Spleen (tissue), 11 donors: ENCODE data around the gene CHMP2B. TPM values are rescaled to one million over a fixed set of nuclear protein-coding genes. Genes with fewer than 3 reads are reported as not detected.

Experiments
- DNase-seq: peaks from one replicate; pipeline ENCODE4 v3.0.0-alpha.2; 2020
- H3K27ac ChIP-seq, 8 donors: fragments of 200-600 bp; sonication (generic) in 7 of 8; 1 replicate in 4 of 8; 2 replicates in 4 of 8; pipeline versions ENCODE4 v1.5.0 to v1.8.0; 2016 to 2021; ENCODE audit warnings: inconsistent platforms in 4 of 8, mild to moderate bottlenecking in 4 of 8, moderate library complexity in 1 of 8
- H3K27me3 ChIP-seq, 7 donors: fragments of 200-600 bp; sonication (generic) in 6 of 7; replicated peaks in 1 of 7; 1 replicate in 4 of 7; 2 replicates in 3 of 7; pipeline versions ENCODE4 v1.5.0 to v1.8.0; 2016 to 2021; ENCODE audit warnings: inconsistent platforms in 3 of 7, mild to moderate bottlenecking in 1 of 7
- H3K36me3 ChIP-seq, 6 donors: fragments of 200-600 bp; sonication (generic) in 5 of 6; 1 replicate in 4 of 6; 2 replicates in 2 of 6; pipeline versions ENCODE4 v1.5.0 to v1.8.0; 2016 to 2021; ENCODE audit warnings: inconsistent platforms in 2 of 6
- H3K4me1 ChIP-seq, 6 donors: fragments of 200-600 bp; sonication (generic) in 5 of 6; 1 replicate in 3 of 6; 2 replicates in 3 of 6; pipeline versions ENCODE4 v1.5.0 to v1.8.0; 2016 to 2021; ENCODE audit warnings: inconsistent platforms in 3 of 6
- H3K4me3 ChIP-seq, 8 donors: fragments of 200-600 bp; sonication (generic) in 7 of 8; 1 replicate in 4 of 8; 2 replicates in 4 of 8; pipeline versions ENCODE4 v1.5.0 to v1.8.0; 2016 to 2021; ENCODE audit warnings: inconsistent platforms in 4 of 8, mild to moderate bottlenecking in 4 of 8, moderate library complexity in 2 of 8
- H3K9me3 ChIP-seq, 8 donors: fragments of 200-600 bp; sonication (generic) in 7 of 8; 1 replicate in 4 of 8; 2 replicates in 4 of 8; pipeline versions ENCODE4 v1.5.0 to v1.8.0; 2016 to 2021; ENCODE audit warnings: inconsistent platforms in 4 of 8
- CTCF ChIP-seq, 11 experiments: fragments of 200-600 bp in 7 of 11; fragments of 450-650 bp in 4 of 11; sonication (generic) in 4 of 11; IDR thresholded peaks in 8 of 11; conservative IDR thresholded peaks in 3 of 11; 1 replicate in 7 of 11; 2 replicates in 4 of 11; pipeline versions ENCODE4 v1.4.0 to v1.8.0; 2016 to 2021; ENCODE audit warnings: antibody characterized with exemption in 11 of 11, inconsistent platforms in 4 of 11, mild to moderate bottlenecking in 1 of 11
- POLR2A ChIP-seq, 3 donors: fragments of 450-650 bp; IDR thresholded peaks; one replicate each; pipeline ENCODE4 v1.5.1; 2017; ENCODE audit warnings: antibody characterized with exemption in 3 of 3, mild to moderate bottlenecking in 1 of 3
- POLR2AphosphoS5 ChIP-seq, 3 donors: sonication (generic); formaldehyde crosslinking; IDR thresholded peaks; one replicate each; pipeline ENCODE4 v1.5.1; 2017; ENCODE audit warnings: antibody characterized with exemption in 3 of 3
- WGBS, 5 donors: extraction: QIAGEN DNeasy Blood & Tissue Kit in 3 of 5; methylation state at CpG; one replicate each; pipeline versions ENCODE4 v1.1.5 to v1.1.7; 2013 to 2018; 5-methylcytosine and 5-hydroxymethylcytosine counted together
- intact Hi-C: fragments of 100-400 bp; cut with DNase I; formaldehyde crosslinking; loops from one replicate; pipeline ENCODE4 v1.15.0; 2023; ENCODE audit warnings: low total_unique reads
- polyA plus RNA-seq, 3 donors: library from polyadenylated mRNA; stranded (reverse); fragments of 200-250 nt; gene quantifications; one replicate each; pipeline ENCODE4 v1.2.1, GENCODE V29; 2013
- total RNA-seq, 7 donors: library from RNA; depleted of rRNA in 3 of 7; stranded (reverse); fragments of >200 nt in 3 of 7; fragmentation: NEBNext Ultra II Directional in 4 of 7; extraction: Animal tissue kit (Norgen Biotek cat#: 25700) in 4 of 7; gene quantifications; one replicate each; pipeline versions ENCODE4 v1.1.0 to v1.2.1, GENCODE V29; 2016 to 2021
- donor health status: healthy with polysubstance abuse.
- donor health status: DM: no; HTN: no; CAD: no; lungs with moderate emphysema.
- donor health status: DM: no; HTN: no; CAD: no.
- donor health status: Bipolar disorder and iron deficiency.
- donor health status: healthy.
- donor health status: DM: no; HTN: no; CAD: no.
- donor health status: DM: yes; HTN: yes; CAD: no.

Gene CHMP2B
- total and polyA plus RNA-seq, 10 donors = 14.7 to 39.2 (median 31.6) TPM

GRCh38 chr3:87272718-87273341, 45.7 kb downstream of the CHMP2B start:
- intact Hi-C loops = no loop called here
- TF ChIP-seq POLR2A (IDR thresholded peaks at IDR 0.05) (no peak), POLR2AphosphoS5 (IDR thresholded peaks at IDR 0.05) (no peak), CTCF (IDR thresholded peaks at IDR 0.05 in 8 of 11, conservative IDR thresholded peaks at IDR 0.05 in 3 of 11) (no peak)
- H3K4me3 ChIP-seq = no peak overlapping the region
- H3K4me1 ChIP-seq = peaks cover 0 to 41% (median 16%) of the 10 kb centered on the region in 6 donors
- no peaks in the 10 kb centered on the region for H3K9me3 ChIP-seq
- no peak for DNase-seq
- 52 to 71% (median 66%) methylated on average over 4 of the region's 4 CpGs for WGBS, 5 donors
- no peaks in the 10 kb centered on the region for H3K27me3 ChIP-seq
- no peaks in the 10 kb centered on the region for H3K36me3 ChIP-seq
- no peak overlapping the region for H3K27ac ChIP-seq

GRCh38 chr3:87276484-87276883, 49.4 kb downstream of the CHMP2B start, which contains the start of gene POU1F1:
Gene POU1F1 (minus strand): TSS chr3:87276584. CDS start chr3:87276462, 122 bp downstream.
- 84 to 97% (median 89%) methylated on average over 6 of the region's 6 CpGs for WGBS, 5 donors
- TF ChIP-seq CTCF (IDR thresholded peaks at IDR 0.05 in 8 of 11, conservative IDR thresholded peaks at IDR 0.05 in 3 of 11) = no peak
- no peak for TF ChIP-seq POLR2AphosphoS5 (IDR thresholded peaks at IDR 0.05)
- TF ChIP-seq POLR2A (IDR thresholded peaks at IDR 0.05) = no peak
- Histone ChIP-seq H3K4me3 (no peak within 1 kb of the TSS), H3K4me1 (peaks cover 0 to 18% (median 4%) of the 10 kb centered on the region in 6 donors), H3K27ac (no peak within 1 kb of the TSS), H3K27me3 (no peaks in the 10 kb centered on the region), H3K9me3 (no peaks in the 10 kb centered on the region), H3K36me3 (no peaks in the 10 kb centered on the region)
- DNase-seq = no peak
- intact Hi-C loops = no loop called here

- Histone ChIP-seq H3K4me1 (no peaks in the 10 kb centered on the region), H3K36me3 (no peaks in the 10 kb centered on the region), H3K27me3 (no peaks in the 10 kb centered on the region), H3K4me3 (no peak overlapping the region), H3K27ac (no peak overlapping the region), H3K9me3 (no peaks in the 10 kb centered on the region)
- 57 to 82% (median 67%) methylated on average over 1 of the region's 1 CpG for WGBS, 5 donors
- no peak for TF ChIP-seq CTCF (IDR thresholded peaks at IDR 0.05 in 8 of 11, conservative IDR thresholded peaks at IDR 0.05 in 3 of 11)
- TF ChIP-seq POLR2A (IDR thresholded peaks at IDR 0.05) = no peak
- no peak for TF ChIP-seq POLR2AphosphoS5 (IDR thresholded peaks at IDR 0.05)
- no peak for DNase-seq
- intact Hi-C loops = no loop called here
Measured at GRCh38 chr3:87287011-87287410, 59.9 kb downstream of the CHMP2B start.

GRCh38 chr3:87288446-87288845, 61.3 kb downstream of the CHMP2B start:
- no peaks in the 10 kb centered on the region for H3K36me3 ChIP-seq
- no peak for DNase-seq
- H3K27me3 ChIP-seq = no peaks in the 10 kb centered on the region
- H3K4me1 ChIP-seq = no peaks in the 10 kb centered on the region
- no peak overlapping the region for H3K4me3 ChIP-seq
- no peak for TF ChIP-seq CTCF (IDR thresholded peaks at IDR 0.05 in 8 of 11, conservative IDR thresholded peaks at IDR 0.05 in 3 of 11)
- TF ChIP-seq POLR2AphosphoS5 (IDR thresholded peaks at IDR 0.05) = no peak
- no peak for TF ChIP-seq POLR2A (IDR thresholded peaks at IDR 0.05)
- H3K9me3 ChIP-seq = no peaks in the 10 kb centered on the region
- intact Hi-C loops = no loop called here
- H3K27ac ChIP-seq = no peak overlapping the region
- WGBS, 5 donors = 84 to 95% (median 90%) methylated on average over 8 of the region's 8 CpGs
